AG04449 (cell line): ENCODE results near the gene IGF2BP3.
"Not testable (repeated sequence)": the region's sequence is repeated elsewhere in the genome, so short reads cannot be mapped to it uniquely, and the experiment has no call there.

Experiments used
- CTCF ChIA-PET: fragments of 350-600 bp; formaldehyde crosslinking; extraction: SDS; loops from one replicate; lab custom pipeline; 2021; ENCODE audit warnings: antibody characterized with exemption; lab: Yijun Ruan, JAX
- POLR2A ChIA-PET: fragments of 400-600, 350-600 bp; formaldehyde crosslinking; extraction: SDS; loops from one replicate; lab custom pipeline; 2020; ENCODE audit warnings: antibody characterized with exemption, inconsistent platforms; lab: Yijun Ruan, JAX
- DNase-seq: peaks from one replicate; pipeline ENCODE4 v3.0.0-alpha.2; 2010; ENCODE audit warnings: low read depth, low spot score
- H3K4me3 ChIP-seq: 2 replicates; pipeline ENCODE4 v1.5.1; 2011; ENCODE audit warnings: low read depth, mild to moderate bottlenecking, control low read depth, low read length
- TF ChIP-seq, protein P1 (sequence below): IDR thresholded peaks from one replicate; pipeline ENCODE4 v1.5.1; 2011; ENCODE audit warnings: mild to moderate bottlenecking, moderate library complexity, low read length, control low read depth, inconsistent platforms; ENCODE audit not compliant: insufficient read depth; ENCODE audit errors: missing control alignments

The IGF2BP3 gene

DNA sequence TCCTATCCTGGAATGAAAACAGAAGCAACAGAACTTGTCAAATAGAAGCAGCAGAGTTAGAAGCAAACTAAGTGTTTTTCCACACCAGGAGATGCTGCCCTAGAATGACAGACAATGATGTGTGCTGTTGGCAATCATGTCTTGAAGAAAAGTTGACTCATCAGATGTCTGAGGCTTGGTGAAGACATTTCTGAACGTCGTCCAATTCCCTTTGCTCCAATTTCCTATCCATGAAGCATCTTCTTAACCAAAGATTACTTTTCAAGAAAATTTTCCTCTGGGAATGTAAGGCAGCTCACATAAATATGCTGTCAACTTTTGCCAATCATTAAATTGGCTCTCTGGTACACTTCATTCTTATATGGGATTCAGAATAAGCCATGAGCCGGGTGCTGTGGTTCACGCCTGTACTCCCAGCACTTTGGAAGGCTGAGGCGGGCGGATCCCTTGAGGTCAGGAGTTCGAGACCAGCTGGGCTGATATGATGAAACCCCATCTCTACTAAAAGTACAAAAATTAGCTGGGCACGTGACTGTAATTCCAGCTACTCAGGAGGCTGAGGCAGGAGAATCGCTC lies 136.5 kb downstream of the IGF2BP3 start:
- TF ChIP-seq, protein P1, sequence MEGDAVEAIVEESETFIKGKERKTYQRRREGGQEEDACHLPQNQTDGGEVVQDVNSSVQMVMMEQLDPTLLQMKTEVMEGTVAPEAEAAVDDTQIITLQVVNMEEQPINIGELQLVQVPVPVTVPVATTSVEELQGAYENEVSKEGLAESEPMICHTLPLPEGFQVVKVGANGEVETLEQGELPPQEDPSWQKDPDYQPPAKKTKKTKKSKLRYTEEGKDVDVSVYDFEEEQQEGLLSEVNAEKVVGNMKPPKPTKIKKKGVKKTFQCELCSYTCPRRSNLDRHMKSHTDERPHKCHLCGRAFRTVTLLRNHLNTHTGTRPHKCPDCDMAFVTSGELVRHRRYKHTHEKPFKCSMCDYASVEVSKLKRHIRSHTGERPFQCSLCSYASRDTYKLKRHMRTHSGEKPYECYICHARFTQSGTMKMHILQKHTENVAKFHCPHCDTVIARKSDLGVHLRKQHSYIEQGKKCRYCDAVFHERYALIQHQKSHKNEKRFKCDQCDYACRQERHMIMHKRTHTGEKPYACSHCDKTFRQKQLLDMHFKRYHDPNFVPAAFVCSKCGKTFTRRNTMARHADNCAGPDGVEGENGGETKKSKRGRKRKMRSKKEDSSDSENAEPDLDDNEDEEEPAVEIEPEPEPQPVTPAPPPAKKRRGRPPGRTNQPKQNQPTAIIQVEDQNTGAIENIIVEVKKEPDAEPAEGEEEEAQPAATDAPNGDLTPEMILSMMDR: no peak
- ChIA-PET CTCF (interaction anchor here (1.3 to 1.4 kb wide), 2 partner anchors 70 to 72 kb away, joined by 3 to 4 read pairs; no protein-coding TSS in a partner anchor), POLR2A (interaction anchor here (0.7 to 1.8 kb wide), 4 partner anchors 10 to 34 kb away, joined by 3 to 10 read pairs (median 4); partner anchors contain the start of gene MALSU1)

DNA sequence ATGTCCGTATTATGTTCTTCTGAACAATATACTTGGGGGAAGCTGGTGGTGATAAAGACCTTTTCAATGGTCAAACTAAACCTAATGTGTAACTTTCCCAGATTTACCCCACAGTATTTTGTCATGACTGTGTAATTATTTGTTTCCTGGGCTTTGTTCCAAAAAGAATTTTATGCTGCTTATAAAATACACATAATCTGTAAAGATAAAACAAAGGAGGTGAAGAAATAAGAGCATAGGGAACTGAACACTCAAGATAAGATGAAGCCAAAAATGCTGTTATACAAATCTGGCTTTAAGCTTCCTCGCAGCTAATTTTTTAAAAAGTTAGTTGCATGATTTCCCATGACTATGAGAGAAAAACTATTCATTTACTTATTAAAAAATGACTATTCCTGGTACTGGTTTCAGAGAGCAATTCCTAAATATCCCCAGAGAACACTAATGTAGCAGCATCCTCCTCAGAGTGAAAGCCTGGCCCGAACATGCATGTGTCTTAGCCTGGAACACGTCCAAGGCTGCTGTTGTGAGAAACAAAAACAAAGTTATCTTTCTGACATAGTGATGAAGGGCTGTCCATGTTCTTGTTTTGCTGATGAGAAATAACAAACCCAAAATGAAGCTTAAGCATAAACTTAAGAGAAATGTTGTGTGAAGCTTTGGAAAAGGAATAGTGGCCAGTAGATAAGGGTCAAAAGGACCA lies 137.2 kb downstream of the IGF2BP3 start:
- ChIA-PET POLR2A (interaction anchor here (0.7 to 1.8 kb wide), 2 partner anchors 14 to 34 kb away, joined by 3 to 10 read pairs; partner anchors contain the start of gene MALSU1), CTCF (interaction anchor here (1.3 to 1.4 kb wide), 2 partner anchors 70 to 71 kb away, joined by 3 to 4 read pairs; no protein-coding TSS in a partner anchor)
- no peak for DNase-seq
- TF ChIP-seq, protein P1: no peak
- H3K4me3 ChIP-seq: no peak overlapping the region

More for the DNA sequence above, 136.5 kb downstream of the IGF2BP3 start:
- no peak overlapping the region for H3K4me3 ChIP-seq
- DNase-seq: peak; percentile 93

DNA sequence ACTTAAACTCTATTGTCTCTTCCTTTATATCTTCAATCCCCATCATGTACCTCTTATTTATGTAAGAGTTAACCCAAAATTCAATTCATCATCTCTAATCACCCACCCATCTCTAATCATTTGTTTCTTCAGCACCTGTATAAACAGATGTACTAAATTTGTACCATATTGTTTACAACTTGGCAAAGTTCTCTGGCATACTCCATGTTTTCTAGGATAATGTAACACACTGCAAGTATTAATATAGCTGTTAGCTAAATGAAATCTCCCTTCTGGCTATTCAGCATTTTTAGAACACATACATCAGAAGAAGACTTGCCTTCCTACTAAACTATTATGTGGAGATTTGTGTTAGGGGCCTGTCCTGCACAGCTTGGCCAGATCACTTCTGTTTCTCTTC lies 138.1 kb downstream of the IGF2BP3 start:
- POLR2A ChIA-PET: no interaction called here
- TF ChIP-seq, protein P1: no peak
- no peak overlapping the region for H3K4me3 ChIP-seq
- CTCF ChIA-PET: no interaction called here
- no peak for DNase-seq

- H3K4me3 ChIP-seq: no peak overlapping the region
- TF ChIP-seq, protein P1: no peak
Observed at GRCh38 chr7:23331132-23331531, 139.2 kb downstream of the IGF2BP3 start.

GRCh38 chr7:23315366-23315765 lies 154.9 kb downstream of the IGF2BP3 start:
- ChIA-PET POLR2A (no interaction called here), CTCF (interaction anchor here (0.8 to 1.3 kb wide), 3 partner anchors 17 to 43 kb away, joined by 3 read pairs; partner anchors contain the start of gene MALSU1)
- DNase-seq: no peak
- H3K4me3 ChIP-seq: no peak overlapping the region
- TF ChIP-seq, protein P1: no peak

More at GRCh38 chr7:23331132-23331531, 139.2 kb downstream of the IGF2BP3 start:
- no peak for DNase-seq
- CTCF ChIA-PET: interaction anchor here (0.8 to 1.5 kb wide), 3 partner anchors 8 to 131 kb away, joined by 3 to 4 read pairs (median 3); no protein-coding TSS in a partner anchor
- POLR2A ChIA-PET: no interaction called here

- H3K4me3 ChIP-seq, DNase-seq, POLR2A ChIA-PET: not testable (repeated sequence)
- CTCF ChIA-PET: interaction anchor here (1.6 to 1.8 kb wide), 2 partner anchors 10 to 150 kb away, joined by 4 to 8 read pairs; no protein-coding TSS in a partner anchor
Observed at GRCh38 chr7:23312141-23312540, 158.2 kb downstream of the IGF2BP3 start.
